HUES48 (cell line): ENCODE measurements around the gene CTPS1.
A peak's percentile ranks its signal among the peaks of the same experiment; 100 is the strongest.

Experiments
- H3K27ac ChIP-seq: one replicate; pipeline ENCODE4 v1.7.0; 2013; ENCODE audit warnings: low read depth, low read length, inconsistent platforms
- H3K27me3 ChIP-seq: 2 replicates; pipeline ENCODE4 v1.6.1; 2013; ENCODE audit warnings: mild to moderate bottlenecking, low read length; ENCODE audit not compliant: control insufficient read depth, insufficient read depth
- H3K36me3 ChIP-seq: 2 replicates; pipeline ENCODE4 v1.6.1; 2013; ENCODE audit warnings: low read length; ENCODE audit not compliant: control insufficient read depth, insufficient read depth
- H3K4me1 ChIP-seq: 2 replicates; pipeline ENCODE4 v1.6.1; 2013; ENCODE audit warnings: mild to moderate bottlenecking, low read length; ENCODE audit not compliant: control insufficient read depth, insufficient read depth
- H3K4me3 ChIP-seq: 2 replicates; pipeline ENCODE4 v1.5.1; 2013; ENCODE audit warnings: mild to moderate bottlenecking, low read depth, low read length
- H3K9ac ChIP-seq: 2 replicates; pipeline ENCODE4 v1.6.1; 2013; ENCODE audit warnings: mild to moderate bottlenecking, low read depth, low read length, moderate library complexity
- H3K9me3 ChIP-seq: 2 replicates; pipeline ENCODE4 v1.6.1; 2013; ENCODE audit warnings: low read length; ENCODE audit not compliant: control insufficient read depth, insufficient read depth

Gene CTPS1

DNA sequence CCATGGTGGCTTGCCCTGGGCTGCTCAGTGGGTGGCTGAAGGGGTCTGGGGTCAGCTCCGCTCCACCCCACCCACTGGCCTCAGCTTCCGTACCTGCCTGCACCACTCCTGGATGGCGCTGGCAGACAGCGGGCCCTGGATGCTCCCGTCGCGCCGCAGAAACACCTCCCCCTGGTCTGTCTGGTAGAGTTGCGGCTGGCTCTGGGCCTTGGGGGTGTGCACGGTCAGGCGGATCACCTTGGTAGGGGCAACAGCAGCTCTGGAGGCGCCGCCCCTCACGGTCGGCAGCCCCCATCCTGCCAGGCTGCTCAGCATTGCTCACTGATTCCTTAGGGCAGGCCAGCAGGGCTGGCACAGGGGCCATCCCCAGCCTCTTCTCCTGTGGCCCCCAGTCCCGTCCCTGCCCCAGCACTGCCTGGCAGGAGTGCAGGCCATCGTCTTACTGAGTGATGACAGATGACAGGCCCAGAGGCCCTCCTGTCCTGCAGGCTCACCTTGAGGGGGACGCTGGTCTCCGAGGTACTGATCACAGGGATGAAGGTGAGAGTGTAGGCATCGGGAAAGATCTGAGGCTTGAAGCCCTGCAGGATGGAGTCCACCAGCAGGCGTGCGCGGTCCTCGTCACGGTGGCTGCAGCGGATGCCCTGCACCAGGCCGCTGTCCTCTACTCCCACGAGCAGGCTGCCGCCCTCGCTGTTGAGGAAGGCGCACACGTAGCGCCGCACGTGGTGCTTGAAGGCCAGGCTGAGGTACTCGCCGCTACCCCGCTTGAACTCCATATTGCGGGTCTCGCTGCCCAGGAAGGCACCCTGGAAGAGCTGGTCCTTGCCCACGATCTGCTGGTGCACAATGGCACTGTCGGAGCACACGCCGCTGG is 37.9 kb downstream of the CTPS1 start:
- Histone ChIP-seq H3K4me1 (no peaks in the 10 kb centered on the region; the same call in 1 of the 2 replicates), H3K4me3 (no peak overlapping the region), H3K36me3 (peaks cover 57% of the 10 kb centered on the region), H3K9ac (no peak overlapping the region), H3K9me3 (no peaks in the 10 kb centered on the region), H3K27ac (no peak overlapping the region), H3K27me3 (0 out of 2 replicates have a peak, but pooled peaks cover 3% of the 10 kb centered on the region)

DNA sequence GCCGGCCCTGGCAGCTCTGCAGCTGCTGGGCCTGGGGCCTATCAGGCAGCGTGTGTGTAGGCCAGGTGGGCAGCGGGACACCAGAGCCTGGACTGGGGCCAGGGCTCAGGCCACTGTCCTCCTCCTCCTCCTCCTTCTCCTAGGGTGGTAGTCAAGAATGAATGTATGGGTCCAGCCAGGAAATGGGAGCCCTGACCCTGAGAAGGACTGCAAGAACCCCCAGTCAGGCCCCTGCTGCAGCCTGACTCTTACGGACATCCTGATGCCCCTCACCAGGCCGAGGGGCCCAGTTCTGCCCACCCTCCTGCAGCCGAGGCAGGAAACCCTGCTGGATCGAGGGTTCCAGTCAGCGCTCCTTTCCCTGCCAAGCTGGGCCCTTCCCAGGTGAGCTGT is 38.5 kb downstream of the CTPS1 start:
- Histone ChIP-seq H3K36me3 (peaks cover 51% of the 10 kb centered on the region), H3K9me3 (no peaks in the 10 kb centered on the region), H3K27me3 (0 out of 2 replicates have a peak, but pooled peaks cover 6% of the 10 kb centered on the region), H3K27ac (no peak overlapping the region), H3K9ac (no peak overlapping the region), H3K4me1 (no peaks in the 10 kb centered on the region; the same call in 1 of the 2 replicates), H3K4me3 (no peak overlapping the region)

DNA sequence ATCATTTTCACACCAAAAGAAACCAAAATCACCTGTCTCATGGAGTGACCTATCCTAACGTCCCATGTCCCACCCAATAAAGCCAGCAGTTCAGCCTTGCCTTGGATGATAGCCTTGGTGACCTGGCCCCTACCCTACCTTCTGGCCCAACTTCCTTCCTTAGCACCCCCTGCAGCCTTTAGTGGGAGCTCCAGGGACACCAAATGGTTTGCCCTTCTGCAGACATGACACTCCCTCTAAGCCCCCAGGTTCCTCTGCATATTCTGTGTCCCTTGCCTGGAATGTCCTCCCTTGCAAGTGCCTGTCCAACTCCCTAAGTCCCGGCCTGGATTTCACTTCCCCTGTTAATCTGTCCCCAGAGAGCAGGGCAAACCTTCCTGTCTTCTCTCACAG is 39.9 kb downstream of the CTPS1 start:
- Histone ChIP-seq H3K4me1 (no peaks in the 10 kb centered on the region; the same call in 1 of the 2 replicates), H3K9me3 (no peaks in the 10 kb centered on the region), H3K4me3 (no peak overlapping the region), H3K27ac (no peak overlapping the region), H3K27me3 (peaks cover 14% of the 10 kb centered on the region; the same call in 1 of the 2 replicates), H3K9ac (no peak overlapping the region), H3K36me3 (peaks cover 38% of the 10 kb centered on the region)

DNA sequence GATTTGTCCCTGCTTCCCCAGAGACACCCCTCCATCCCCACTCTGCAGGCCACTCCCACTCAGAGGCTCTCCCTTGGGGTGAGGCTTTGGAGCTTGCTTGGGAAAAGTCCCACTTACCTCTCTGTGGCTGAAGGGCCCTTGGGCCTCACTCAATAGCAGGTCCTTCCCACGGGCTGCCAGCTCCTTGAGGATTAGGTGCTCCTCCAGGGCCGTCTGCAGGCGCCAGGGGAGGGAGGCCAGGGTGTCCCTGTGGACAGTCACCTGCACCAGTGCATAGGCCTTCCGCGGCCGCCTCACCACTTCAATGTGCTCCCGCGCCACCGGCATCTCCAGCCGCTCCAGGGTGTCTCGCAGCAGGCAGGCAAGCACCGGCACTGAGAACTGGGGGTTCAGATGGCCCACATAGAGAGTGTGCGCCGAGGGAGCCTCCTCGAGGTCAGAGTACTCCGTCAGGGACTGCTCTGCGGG is 40.6 kb downstream of the CTPS1 start:
- no peaks in the 10 kb centered on the region for H3K9me3 ChIP-seq
- peaks cover 14% of the 10 kb centered on the region; the same call in 1 of the 2 replicates for H3K27me3 ChIP-seq
- H3K4me3 ChIP-seq: no peak overlapping the region
- no peaks in the 10 kb centered on the region; the same call in 1 of the 2 replicates for H3K4me1 ChIP-seq
- H3K27ac ChIP-seq: no peak overlapping the region
- peaks cover 30% of the 10 kb centered on the region for H3K36me3 ChIP-seq
- no peak overlapping the region for H3K9ac ChIP-seq

DNA sequence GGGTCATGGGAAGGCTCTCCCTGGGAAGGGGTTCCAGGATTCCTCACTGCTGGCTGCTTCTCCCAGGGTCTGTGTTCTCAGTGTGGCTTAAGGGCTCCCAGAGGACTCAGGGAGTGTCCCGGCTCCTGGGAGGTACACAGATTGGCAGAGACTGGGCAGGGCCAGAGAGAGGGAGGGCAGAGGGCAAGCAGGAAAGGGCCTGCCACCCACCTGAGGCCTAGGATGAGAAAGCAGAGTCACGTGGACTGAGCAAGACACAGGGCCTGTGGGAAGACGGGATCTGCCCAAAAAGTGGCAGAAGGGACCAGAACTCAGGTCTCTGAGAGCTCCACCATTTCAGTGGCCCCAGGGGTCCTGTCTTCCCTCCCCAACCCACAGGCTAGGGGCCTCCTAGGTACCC is 41.2 kb downstream of the CTPS1 start:
- H3K9ac ChIP-seq: no peak overlapping the region
- peaks cover 14% of the 10 kb centered on the region; the same call in 1 of the 2 replicates for H3K27me3 ChIP-seq
- H3K27ac ChIP-seq: no peak overlapping the region
- H3K36me3 ChIP-seq: peaks cover 25% of the 10 kb centered on the region
- no peaks in the 10 kb centered on the region for H3K9me3 ChIP-seq
- no peaks in the 10 kb centered on the region; the same call in 1 of the 2 replicates for H3K4me1 ChIP-seq
- H3K4me3 ChIP-seq: no peak overlapping the region

DNA sequence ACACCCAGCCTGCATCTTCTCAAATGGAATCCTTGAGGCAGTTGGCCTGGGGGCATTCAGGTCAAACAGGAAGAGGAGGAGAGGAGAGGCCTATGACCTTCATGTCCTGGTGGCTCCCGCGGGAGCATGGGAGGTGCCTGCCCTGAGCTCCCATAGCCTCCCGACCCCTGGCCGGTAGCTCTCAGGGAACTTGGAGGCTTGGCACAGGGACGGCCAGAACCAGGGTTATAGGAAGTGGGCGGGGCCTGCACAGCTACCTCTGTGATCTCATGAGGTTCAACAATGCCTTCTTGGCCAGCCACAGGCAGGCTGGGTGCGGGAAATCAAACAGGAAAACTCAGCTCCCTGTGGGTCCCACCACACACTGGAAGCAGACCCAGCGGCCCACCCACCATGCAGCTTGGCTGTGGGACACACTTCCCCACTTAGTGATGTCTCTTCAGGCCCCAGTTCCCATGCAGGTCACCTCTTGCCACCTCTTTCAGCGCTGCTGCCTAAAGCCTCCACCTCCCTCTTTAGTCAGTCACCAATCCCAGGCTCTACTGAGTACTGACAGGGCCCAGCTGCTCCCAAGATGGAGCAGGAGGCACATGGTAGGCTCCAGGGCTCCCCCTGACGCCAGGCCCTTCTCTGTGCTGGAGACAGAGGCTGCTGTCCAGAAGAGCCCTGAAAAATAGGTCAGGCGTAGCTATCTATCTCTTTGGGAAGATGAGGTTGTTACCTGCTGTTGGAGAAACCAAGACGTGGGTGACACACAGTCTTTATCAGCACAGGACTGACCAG is 42.2 kb downstream of the CTPS1 start, which contains the start of gene SLFNL1:
SLFNL1 (minus strand) TSS at position 200 of the 783 bp plus-strand sequence. CDS start 1,065 bp downstream, outside the sequence.
- peaks cover 17% of the 10 kb centered on the region for H3K36me3 ChIP-seq
- H3K9ac ChIP-seq: no peak within 1 kb of the TSS

DNA sequence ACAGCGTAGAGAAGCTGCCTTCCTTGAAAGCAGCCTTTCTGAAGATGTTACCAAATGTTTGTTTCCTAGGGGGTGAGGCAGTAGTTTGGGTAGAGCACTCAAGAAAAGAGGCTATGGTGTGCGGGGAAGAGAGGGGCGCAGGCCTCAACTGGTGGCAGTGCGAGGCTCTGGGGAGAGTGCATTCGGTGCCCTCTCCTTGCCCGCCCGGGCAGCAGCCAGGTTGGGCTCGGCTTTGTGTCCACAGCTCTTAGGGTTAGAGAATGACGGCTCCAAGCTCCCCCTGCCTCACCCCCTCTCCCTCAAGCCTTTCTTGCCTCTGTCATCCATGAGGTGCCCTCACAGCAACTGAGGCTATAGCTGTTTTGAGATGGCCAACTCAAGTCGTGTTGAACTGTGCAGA is 42.9 kb downstream of the CTPS1 start:
- Histone ChIP-seq H3K4me3 (no peak overlapping the region), H3K4me1 (no peaks in the 10 kb centered on the region; the same call in 1 of the 2 replicates), H3K9ac (no peak overlapping the region), H3K9me3 (no peaks in the 10 kb centered on the region), H3K27ac (no peak overlapping the region), H3K27me3 (peaks cover 14% of the 10 kb centered on the region; the same call in 1 of the 2 replicates), H3K36me3 (peaks cover 14% of the 10 kb centered on the region)

More for the DNA sequence above, 42.2 kb downstream of the CTPS1 start, which contains the start of gene SLFNL1:
- Histone ChIP-seq H3K4me3 (no peak within 1 kb of the TSS), H3K4me1 (no peaks in the 10 kb centered on the region; the same call in 1 of the 2 replicates), H3K27ac (peak within 1 kb of the TSS; percentile 47), H3K27me3 (peaks cover 14% of the 10 kb centered on the region; the same call in 1 of the 2 replicates), H3K9me3 (no peaks in the 10 kb centered on the region)

DNA sequence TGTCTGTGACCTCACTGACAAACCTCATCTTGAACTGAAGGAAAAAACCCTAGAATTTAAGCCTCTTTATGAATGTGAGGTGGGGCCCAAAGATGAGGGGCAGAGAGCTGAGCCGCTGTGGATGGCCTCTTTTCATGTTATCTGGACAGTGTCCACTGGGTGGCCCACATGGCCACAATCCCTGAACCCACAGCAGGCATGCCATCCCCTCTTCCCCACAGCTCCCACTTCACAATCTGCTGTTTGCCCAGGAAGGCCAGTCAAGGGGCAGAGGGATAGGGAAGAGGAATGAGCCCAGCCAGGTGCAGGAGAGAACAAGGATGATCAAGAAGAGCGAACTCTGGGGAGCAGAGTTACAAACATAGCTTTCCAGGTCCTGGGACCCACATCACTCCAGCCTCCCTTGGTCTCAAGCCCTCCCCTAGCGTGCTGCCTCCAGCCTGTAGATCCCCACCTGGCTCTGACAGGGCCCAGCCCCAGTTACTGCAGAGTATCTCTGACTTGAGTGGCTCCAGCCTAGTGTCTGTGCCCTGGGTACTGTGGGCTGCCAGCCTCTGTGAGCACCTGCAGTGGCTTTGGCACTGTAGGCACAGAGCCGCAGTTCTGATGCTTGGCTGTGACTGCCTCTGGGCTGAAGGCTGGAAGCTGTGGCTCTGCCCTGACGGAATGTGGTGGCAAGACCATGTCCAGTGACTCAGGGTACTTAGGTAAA is 43.9 kb downstream of the CTPS1 start:
- peaks cover 14% of the 10 kb centered on the region; the same call in 1 of the 2 replicates for H3K27me3 ChIP-seq
- no peak overlapping the region for H3K27ac ChIP-seq

DNA sequence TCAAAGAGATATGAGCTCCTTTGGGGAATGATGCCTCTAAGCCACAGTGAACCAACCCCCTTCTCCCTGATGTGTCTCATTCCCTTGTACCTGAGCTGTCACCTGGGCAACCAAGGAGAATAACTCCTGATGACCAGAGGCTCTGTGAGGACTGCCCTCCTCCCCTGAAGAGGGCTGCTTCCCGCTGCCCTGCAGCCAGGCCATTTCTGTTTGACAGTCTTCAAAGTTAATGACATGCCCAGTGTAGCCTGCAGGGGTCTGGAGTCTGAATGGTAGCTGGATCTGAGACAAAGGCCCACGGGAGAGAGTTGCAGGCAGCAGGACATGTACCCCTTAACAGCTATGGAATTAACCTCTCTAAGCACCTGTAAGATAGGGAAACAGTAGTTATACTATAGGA is 45.5 kb downstream of the CTPS1 start:
- no peaks in the 10 kb centered on the region for H3K9me3 ChIP-seq
- no peak overlapping the region for H3K27ac ChIP-seq
- H3K36me3 ChIP-seq: peaks cover 9% of the 10 kb centered on the region; the same call in 1 of the 2 replicates
- H3K4me3 ChIP-seq: no peak overlapping the region
- no peak overlapping the region for H3K9ac ChIP-seq
- peaks cover 14% of the 10 kb centered on the region; the same call in 1 of the 2 replicates for H3K27me3 ChIP-seq
- H3K4me1 ChIP-seq: no peaks in the 10 kb centered on the region; the same call in 1 of the 2 replicates

More for the DNA sequence above, 43.9 kb downstream of the CTPS1 start:
- no peak overlapping the region for H3K9ac ChIP-seq
- H3K4me3 ChIP-seq: no peak overlapping the region
- H3K36me3 ChIP-seq: peaks cover 12% of the 10 kb centered on the region; the same call in 1 of the 2 replicates
- no peaks in the 10 kb centered on the region for H3K9me3 ChIP-seq
- no peaks in the 10 kb centered on the region; the same call in 1 of the 2 replicates for H3K4me1 ChIP-seq
